Fibroblast of lung (primary cell): Measurements from ENCODE around the gene GPAT3. TPM values are rescaled to one million over a fixed set of nuclear protein-coding genes. Genes with fewer than 3 reads are reported as not detected.

Experiments used
- DNase-seq, 2 donors: peaks; one replicate each; pipeline versions ENCODE4 v3.0.0 to v3.0.0-alpha.2; 2010; ENCODE audit warnings: low read depth in 2 of 2
- H2AFZ ChIP-seq: 2 replicates; pipeline ENCODE4 v1.5.1; 2012; ENCODE audit warnings: low read length, control low read depth, inconsistent platforms
- H3K27ac ChIP-seq: 2 replicates; pipeline ENCODE4 v1.5.1; 2011; ENCODE audit warnings: low read length, control low read depth; ENCODE audit not compliant: insufficient read depth
- H3K27me3 ChIP-seq: 2 replicates; pipeline ENCODE4 v1.5.1; 2011; ENCODE audit warnings: mild to moderate bottlenecking, low read length; ENCODE audit not compliant: control insufficient read depth, insufficient read depth
- H3K36me3 ChIP-seq: 2 replicates; pipeline ENCODE4 v1.5.1; 2011; ENCODE audit warnings: low read length; ENCODE audit not compliant: control insufficient read depth, insufficient read depth
- H3K4me1 ChIP-seq: 2 replicates; pipeline ENCODE4 v1.5.1; 2011; ENCODE audit warnings: low read length; ENCODE audit not compliant: control insufficient read depth, insufficient read depth; ENCODE audit errors: extremely low read depth
- H3K4me2 ChIP-seq: 2 replicates; pipeline ENCODE4 v1.5.1; 2011; ENCODE audit warnings: low read length, control low read depth; ENCODE audit not compliant: insufficient read depth; ENCODE audit errors: extremely low read depth
- H3K4me3 ChIP-seq, 4 experiments: fragments of 200-600 bp in 1 of 4; sonication (generic) in 1 of 4; replicated peaks in 1 of 4; 2 replicates each; pipeline ENCODE4 v1.5.1; 2011 to 2016; ENCODE audit warnings: low read length in 4 of 4, low read depth in 3 of 4, mild to moderate bottlenecking in 3 of 4, control low read depth in 2 of 4, inconsistent platforms in 1 of 4, mixed read lengths in 1 of 4; ENCODE audit not compliant: insufficient read depth in 1 of 4; ENCODE audit errors: control extremely low read depth in 1 of 4
- H3K79me2 ChIP-seq: 2 replicates; pipeline ENCODE4 v1.5.1; 2012; ENCODE audit warnings: mild to moderate bottlenecking, low read length, inconsistent platforms; ENCODE audit not compliant: control insufficient read depth, insufficient read depth
- H3K9ac ChIP-seq: 2 replicates; pipeline ENCODE4 v1.5.1; 2011; ENCODE audit warnings: mild to moderate bottlenecking, low read length, control low read depth; ENCODE audit not compliant: insufficient read depth
- H3K9me3 ChIP-seq: 2 replicates; pipeline ENCODE4 v1.5.1; 2012; ENCODE audit warnings: low read depth, low read length; ENCODE audit not compliant: control insufficient read depth, insufficient read depth
- H4K20me1 ChIP-seq: 2 replicates; pipeline ENCODE4 v1.5.1; 2011; ENCODE audit warnings: low read length; ENCODE audit not compliant: control insufficient read depth, insufficient read depth; ENCODE audit errors: extremely low read depth
- polyA plus RNA-seq, 2 donors: library from polyadenylated mRNA; depleted of rRNA in 1 of 2; stranded (reverse) in 1 of 2; unstranded in 1 of 2; fragments of >200 nt; gene quantifications; 2 replicates each; pipeline ENCODE4 v1.2.1, GENCODE V29; 2011 to 2012; ENCODE audit warnings: missing spikeins in 1 of 2
- total RNA-seq: library from RNA; depleted of rRNA; stranded (reverse); fragments of >200 nt; gene quantifications from 2 replicates; pipeline ENCODE4 v1.2.1, GENCODE V29; 2014
- TF ChIP-seq, protein P1 (sequence below), 2 donors: IDR thresholded peaks in 1 of 2; conservative IDR thresholded peaks in 1 of 2; 1 replicate in 1 of 2; 2 replicates in 1 of 2; pipeline ENCODE4 v1.5.1; 2011 to 2012; ENCODE audit warnings: low read length in 2 of 2, control low read depth in 1 of 2, inconsistent platforms in 1 of 2, low read depth in 1 of 2, mild to moderate bottlenecking in 1 of 2

The GPAT3 gene
- total and polyA plus RNA-seq, 2 donors (not counting 1 experiment from before 2014, with no cell fraction given) = 2.6 to 4.1 TPM

- TF ChIP-seq, protein P1, sequence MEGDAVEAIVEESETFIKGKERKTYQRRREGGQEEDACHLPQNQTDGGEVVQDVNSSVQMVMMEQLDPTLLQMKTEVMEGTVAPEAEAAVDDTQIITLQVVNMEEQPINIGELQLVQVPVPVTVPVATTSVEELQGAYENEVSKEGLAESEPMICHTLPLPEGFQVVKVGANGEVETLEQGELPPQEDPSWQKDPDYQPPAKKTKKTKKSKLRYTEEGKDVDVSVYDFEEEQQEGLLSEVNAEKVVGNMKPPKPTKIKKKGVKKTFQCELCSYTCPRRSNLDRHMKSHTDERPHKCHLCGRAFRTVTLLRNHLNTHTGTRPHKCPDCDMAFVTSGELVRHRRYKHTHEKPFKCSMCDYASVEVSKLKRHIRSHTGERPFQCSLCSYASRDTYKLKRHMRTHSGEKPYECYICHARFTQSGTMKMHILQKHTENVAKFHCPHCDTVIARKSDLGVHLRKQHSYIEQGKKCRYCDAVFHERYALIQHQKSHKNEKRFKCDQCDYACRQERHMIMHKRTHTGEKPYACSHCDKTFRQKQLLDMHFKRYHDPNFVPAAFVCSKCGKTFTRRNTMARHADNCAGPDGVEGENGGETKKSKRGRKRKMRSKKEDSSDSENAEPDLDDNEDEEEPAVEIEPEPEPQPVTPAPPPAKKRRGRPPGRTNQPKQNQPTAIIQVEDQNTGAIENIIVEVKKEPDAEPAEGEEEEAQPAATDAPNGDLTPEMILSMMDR (conservative IDR thresholded peaks at IDR 0.05 in 1 of 2, IDR thresholded peaks at IDR 0.05 in 1 of 2; ENCODE audit: low read depth in 1 of 2, low read length in 2 of 2) = no peak
- no peak overlapping the region for H3K9ac ChIP-seq
- H3K36me3 ChIP-seq = no peaks in the 10 kb centered on the region
- no peak for DNase-seq
- H3K4me1 ChIP-seq = no peaks in the 10 kb centered on the region
- H3K79me2 ChIP-seq = no peaks in the 10 kb centered on the region
- H3K27ac ChIP-seq = no peak overlapping the region
- no peak overlapping the region for H3K4me3 ChIP-seq
- no peak overlapping the region for H3K4me2 ChIP-seq
- no peaks in the 10 kb centered on the region for H3K9me3 ChIP-seq
- peaks cover 2% of the 10 kb centered on the region for H3K27me3 ChIP-seq
- H2AFZ ChIP-seq = no peak overlapping the region
- H4K20me1 ChIP-seq = no peaks in the 10 kb centered on the region
Measured at GRCh38 chr4:83651846-83652245, 115.9 kb downstream of the GPAT3 start.

Other genes starting within 250 kb of the GPAT3 start
- 0.17 and 0.26 TPM in 2 replicates for gene HPSE, start 201.3 kb upstream of the GPAT3 start, total RNA-seq
- 0.26 and 0.47 TPM in 2 replicates for gene HPSE, start 201.3 kb upstream of the GPAT3 start, polyA plus RNA-seq
- gene HELQ, start 80.3 kb upstream of the GPAT3 start, total RNA-seq = 14.4 and 17.7 TPM in 2 replicates
- gene HELQ, start 80.3 kb upstream of the GPAT3 start, polyA plus RNA-seq = 11.8 and 12.0 TPM in 2 replicates
- gene MRPS18C, start 80.0 kb upstream of the GPAT3 start, total RNA-seq = 20.0 and 22.0 TPM in 2 replicates
- 33.4 and 42.8 TPM in 2 replicates for gene MRPS18C, start 80.0 kb upstream of the GPAT3 start, polyA plus RNA-seq
- 22.0 and 27.2 TPM in 2 replicates for gene ABRAXAS1, start 51.0 kb upstream of the GPAT3 start, total RNA-seq
- gene ABRAXAS1, start 51.0 kb upstream of the GPAT3 start, polyA plus RNA-seq = 14.0 and 17.1 TPM in 2 replicates